ENCODE data around the gene NCAN.

DNA sequence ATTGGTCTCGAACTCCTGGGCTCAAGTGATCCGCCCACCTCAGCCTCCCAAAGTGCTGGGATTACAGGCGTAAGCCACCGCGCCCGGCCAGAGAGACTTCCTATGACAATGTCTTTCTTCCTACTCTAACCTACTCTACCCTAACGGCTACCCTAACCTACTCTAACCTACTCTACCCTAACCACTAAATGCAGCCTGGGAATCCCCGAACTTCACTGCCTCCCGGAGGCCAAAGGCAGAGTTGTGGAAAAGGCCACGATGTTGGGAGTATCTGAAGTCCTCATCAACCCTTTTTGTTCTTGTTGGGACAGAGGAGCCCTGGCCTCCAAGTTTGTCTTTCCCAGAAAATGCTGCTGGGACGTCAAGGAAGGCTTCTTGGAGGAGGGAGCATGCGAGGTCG is 7.6 kb upstream of the NCAN start:
- TF ChIP-seq POLR2A (IDR thresholded peaks at IDR 0.05) = no peak
- TF ChIP-seq, protein P1, sequence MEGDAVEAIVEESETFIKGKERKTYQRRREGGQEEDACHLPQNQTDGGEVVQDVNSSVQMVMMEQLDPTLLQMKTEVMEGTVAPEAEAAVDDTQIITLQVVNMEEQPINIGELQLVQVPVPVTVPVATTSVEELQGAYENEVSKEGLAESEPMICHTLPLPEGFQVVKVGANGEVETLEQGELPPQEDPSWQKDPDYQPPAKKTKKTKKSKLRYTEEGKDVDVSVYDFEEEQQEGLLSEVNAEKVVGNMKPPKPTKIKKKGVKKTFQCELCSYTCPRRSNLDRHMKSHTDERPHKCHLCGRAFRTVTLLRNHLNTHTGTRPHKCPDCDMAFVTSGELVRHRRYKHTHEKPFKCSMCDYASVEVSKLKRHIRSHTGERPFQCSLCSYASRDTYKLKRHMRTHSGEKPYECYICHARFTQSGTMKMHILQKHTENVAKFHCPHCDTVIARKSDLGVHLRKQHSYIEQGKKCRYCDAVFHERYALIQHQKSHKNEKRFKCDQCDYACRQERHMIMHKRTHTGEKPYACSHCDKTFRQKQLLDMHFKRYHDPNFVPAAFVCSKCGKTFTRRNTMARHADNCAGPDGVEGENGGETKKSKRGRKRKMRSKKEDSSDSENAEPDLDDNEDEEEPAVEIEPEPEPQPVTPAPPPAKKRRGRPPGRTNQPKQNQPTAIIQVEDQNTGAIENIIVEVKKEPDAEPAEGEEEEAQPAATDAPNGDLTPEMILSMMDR (IDR thresholded peaks at IDR 0.05) = no peak

Data from right lobe of liver (tissue), 4 donors.